ENCODE measurements around the gene LTC4S. TPM values are rescaled to one million over a fixed set of nuclear protein-coding genes. Genes with fewer than 3 reads are reported as not detected.

The LTC4S gene
- total and polyA plus RNA-seq, 9 of the 15 experiments (the other 6 are each of a cell fraction or from before 2014, with no cell fraction given), result 0.17 to 0.77 (median 0.75) TPM; not detected in 6

DNA sequence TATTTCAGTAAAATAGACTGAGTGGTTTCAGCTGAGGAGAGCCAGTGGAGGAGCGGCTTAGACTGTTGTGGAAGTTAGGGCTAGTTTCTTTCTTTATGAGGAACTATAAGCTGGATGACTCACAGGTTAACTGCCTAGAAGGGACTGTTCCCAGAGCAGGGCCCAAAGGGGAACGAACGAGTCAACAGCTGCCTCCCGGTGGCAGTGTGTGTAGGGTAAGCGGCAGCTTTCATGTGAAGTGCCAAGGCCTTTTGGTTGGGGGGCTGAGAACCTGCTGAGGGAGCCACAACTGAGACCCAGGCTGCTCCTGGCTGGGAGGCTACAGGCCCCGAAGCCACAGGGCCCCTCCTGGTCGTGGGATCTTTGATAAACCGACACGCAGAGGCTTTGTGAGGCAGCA is 33.9 kb downstream of the LTC4S start:
- Histone ChIP-seq H3K79me2 (ENCODE audit: control insufficient read depth, insufficient read depth, low read length) (peaks cover 21% of the 10 kb centered on the region), H3K27ac (ENCODE audit: extremely low read depth, low read depth, low read length) (no peak overlapping the region), H4K20me1 (replicated peaks; ENCODE audit: control insufficient read depth, insufficient read depth, low read length) (peaks cover 15% of the 10 kb centered on the region), H3K4me3 (no peak overlapping the region), H3K9me3 (replicated peaks; ENCODE audit: control insufficient read depth, insufficient read depth, low read depth, low read length) (no peaks in the 10 kb centered on the region), H3K36me3 (ENCODE audit: control insufficient read depth, insufficient read depth, low read length) (peaks cover 96% of the 10 kb centered on the region; the same call in 2 of the 3 replicates), H3K4me1 (replicated peaks in 1 of 2; ENCODE audit: control insufficient read depth in 2 of 2, insufficient read depth in 2 of 2, low read length in 2 of 2) (peaks cover 3 to 20% of the 10 kb centered on the region in 2 experiments; a peak in 4 of 5 replicates), H2AFZ (ENCODE audit: low read depth, low read length) (no peak overlapping the region), H3K9me1 (ENCODE audit: control insufficient read depth, insufficient read depth, low read length) (peaks cover 10% of the 10 kb centered on the region), H3K9ac (ENCODE audit: insufficient read depth in 1 of 2, low read depth in 2 of 2, low read length in 2 of 2) (0 out of 4 replicates have a peak overlapping the region, but pooled peaks of 1 of the 2 experiments have one; percentile 43), H3K27me3 (ENCODE audit: control insufficient read depth in 2 of 2, insufficient read depth in 2 of 2, low read length in 2 of 2) (no peaks in the 10 kb centered on the region), H3K4me2 (ENCODE audit: insufficient read depth, low read length) (no peak overlapping the region)
- 86% methylated on average over 9 of the region's 9 CpGs for WGBS (ENCODE audit: insufficient coverage, low coverage, missing lambda C conversion rate)
- ChIA-PET POLR2A (interaction anchor here (0.7 to 3.9 kb wide), 6 partner anchors 8 to 125 kb away, joined by 3 to 15 read pairs (median 4); partner anchors contain the start of gene SQSTM1), CTCF (ENCODE audit: low intra/inter-chr PET ratio) (interaction anchor here (0.7 kb wide), 1 partner anchor 43 kb away, joined by 3 read pairs; no protein-coding TSS in a partner anchor)
- ATAC-seq, result peak; percentile 26
- in situ Hi-C loops (cut with MboI) (no loop called here), intact Hi-C loops (cut with micrococcal nuclease) (no loop called here)
- BruUV-seq (replicated peaks), result no TSS peak
- FAIRE-seq, result no peak
- DNase-seq (ENCODE audit: extremely low read depth in 1 of 4, low spot score in 3 of 4), result no peak
- TF ChIP-seq ZNF41 (CRISPR knock-in tag; conservative IDR thresholded peaks at IDR 0.05) (no peak), MIER1 (IDR thresholded peaks at IDR 0.05; ENCODE audit: low read depth) (no peak), EHMT2 (IDR thresholded peaks at IDR 0.05) (no peak), HNRNPLL (IDR thresholded peaks at IDR 0.05; ENCODE audit: low read depth, low read length, poor library complexity, severe bottlenecking) (no peak), SREBF2 (CRISPR knock-in tag; IDR thresholded peaks at IDR 0.05) (no peak), CBX5 (IDR thresholded peaks at IDR 0.05; ENCODE audit: borderline replicate concordance, low read depth) (no peak), NR2C2 (CRISPR knock-in tag; IDR thresholded peaks at IDR 0.05) (no peak), NR2C2 (tag; IDR thresholded peaks at IDR 0.05) (no peak), POLR2B (IDR thresholded peaks at IDR 0.05; ENCODE audit: low read depth, partially characterized antibody) (peak; percentile 18), ZNF695 (CRISPR knock-in tag; IDR thresholded peaks at IDR 0.05) (no peak), DACH1 (IDR thresholded peaks at IDR 0.05; ENCODE audit: partially characterized antibody) (no peak), ZNF75A (CRISPR knock-in tag; IDR thresholded peaks at IDR 0.05) (no peak), BRCA1 (IDR thresholded peaks at IDR 0.05) (no peak), BRCA1 (CRISPR knock-in tag; IDR thresholded peaks at IDR 0.05) (no peak), FOXA1 (IDR thresholded peaks at IDR 0.05; ENCODE audit: borderline replicate concordance) (no peak), CTCF (IDR thresholded peaks at IDR 0.05 in 2 of 3, conservative IDR thresholded peaks at IDR 0.05 in 1 of 3; ENCODE audit: insufficient read depth in 2 of 3, low read depth in 1 of 3, low read length in 3 of 3) (peak in 2 of 3 experiments; percentile 4 to 8; a peak in 1 of 6 replicates), KLF1 (tag; IDR thresholded peaks at IDR 0.05) (no peak), TFAM (CRISPR knock-in tag; conservative IDR thresholded peaks at IDR 0.05) (no peak), MTA3 (IDR thresholded peaks at IDR 0.05; ENCODE audit: borderline replicate concordance) (no peak), YBX1 (IDR thresholded peaks at IDR 0.05) (no peak)
- TF ChIP-seq, protein P1, sequence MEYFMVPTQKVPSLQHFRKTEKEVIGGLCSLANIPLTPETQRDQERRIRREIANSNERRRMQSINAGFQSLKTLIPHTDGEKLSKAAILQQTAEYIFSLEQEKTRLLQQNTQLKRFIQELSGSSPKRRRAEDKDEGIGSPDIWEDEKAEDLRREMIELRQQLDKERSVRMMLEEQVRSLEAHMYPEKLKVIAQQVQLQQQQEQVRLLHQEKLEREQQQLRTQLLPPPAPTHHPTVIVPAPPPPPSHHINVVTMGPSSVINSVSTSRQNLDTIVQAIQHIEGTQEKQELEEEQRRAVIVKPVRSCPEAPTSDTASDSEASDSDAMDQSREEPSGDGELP (CRISPR knock-in tag; IDR thresholded peaks at IDR 0.05; ENCODE audit: borderline replicate concordance), result no peak
- TF ChIP-seq, protein P2, sequence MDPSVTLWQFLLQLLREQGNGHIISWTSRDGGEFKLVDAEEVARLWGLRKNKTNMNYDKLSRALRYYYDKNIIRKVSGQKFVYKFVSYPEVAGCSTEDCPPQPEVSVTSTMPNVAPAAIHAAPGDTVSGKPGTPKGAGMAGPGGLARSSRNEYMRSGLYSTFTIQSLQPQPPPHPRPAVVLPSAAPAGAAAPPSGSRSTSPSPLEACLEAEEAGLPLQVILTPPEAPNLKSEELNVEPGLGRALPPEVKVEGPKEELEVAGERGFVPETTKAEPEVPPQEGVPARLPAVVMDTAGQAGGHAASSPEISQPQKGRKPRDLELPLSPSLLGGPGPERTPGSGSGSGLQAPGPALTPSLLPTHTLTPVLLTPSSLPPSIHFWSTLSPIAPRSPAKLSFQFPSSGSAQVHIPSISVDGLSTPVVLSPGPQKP (CRISPR knock-in tag; IDR thresholded peaks at IDR 0.05), result no peak

All from K562 (cell line).